Measurements from ENCODE around the gene SSC4D. TPM values are rescaled to one million over a fixed set of nuclear protein-coding genes. Genes with fewer than 3 reads are reported as not detected.
"Not testable (repeated sequence)": the region's sequence is repeated elsewhere in the genome, so short reads cannot be mapped to it uniquely, and the experiment has no call there.

The SSC4D gene
- total and polyA plus RNA-seq, 4 donors, result 0.28 to 2.1 (median 1.9) TPM

- Histone ChIP-seq H3K4me3 (no peak within 1 kb of the TSS), H3K9me3 (ENCODE audit: control insufficient read depth in 4 of 4, insufficient read depth in 3 of 4, low read length in 3 of 4) (no peaks in the 10 kb centered on the region), H3K27ac (ENCODE audit: low read depth in 1 of 2, low read length in 1 of 2) (no peak within 1 kb of the TSS), H3K9ac (ENCODE audit: insufficient read depth in 1 of 2, low read length in 2 of 2) (no peak within 1 kb of the TSS), H3K36me3 (ENCODE audit: control insufficient read depth in 4 of 4, insufficient read depth in 4 of 4, low read length in 4 of 4) (no peaks in the 10 kb centered on the region), H3K4me1 (ENCODE audit: control insufficient read depth in 5 of 5, insufficient read depth in 5 of 5, low read length in 5 of 5) (peaks cover 0 to 2% (median 0%) of the 10 kb centered on the region in 5 donors), H3K27me3 (ENCODE audit: control insufficient read depth in 3 of 3, insufficient read depth in 3 of 3, low read length in 2 of 3) (peaks cover 0 to 3% (median 0%) of the 10 kb centered on the region in 3 donors)
- no peak for DNase-seq
- TF ChIP-seq CTCF (IDR thresholded peaks at IDR 0.05; ENCODE audit: control extremely low read depth, extremely low read depth), result no peak
- WGBS, 2 donors, result 85 to 88% methylated on average over 10 of the region's 10 CpGs
- ATAC-seq (ENCODE audit: insufficient read depth, low FRiP score), result no peak
Observed at GRCh38 chr7:76424413-76425111, 15.1 kb upstream of the SSC4D start, which contains the start of gene ZP3. Gene ZP3 (plus strand): TSS chr7:76424950. CDS start chr7:76424965, 15 bp downstream.

DNA sequence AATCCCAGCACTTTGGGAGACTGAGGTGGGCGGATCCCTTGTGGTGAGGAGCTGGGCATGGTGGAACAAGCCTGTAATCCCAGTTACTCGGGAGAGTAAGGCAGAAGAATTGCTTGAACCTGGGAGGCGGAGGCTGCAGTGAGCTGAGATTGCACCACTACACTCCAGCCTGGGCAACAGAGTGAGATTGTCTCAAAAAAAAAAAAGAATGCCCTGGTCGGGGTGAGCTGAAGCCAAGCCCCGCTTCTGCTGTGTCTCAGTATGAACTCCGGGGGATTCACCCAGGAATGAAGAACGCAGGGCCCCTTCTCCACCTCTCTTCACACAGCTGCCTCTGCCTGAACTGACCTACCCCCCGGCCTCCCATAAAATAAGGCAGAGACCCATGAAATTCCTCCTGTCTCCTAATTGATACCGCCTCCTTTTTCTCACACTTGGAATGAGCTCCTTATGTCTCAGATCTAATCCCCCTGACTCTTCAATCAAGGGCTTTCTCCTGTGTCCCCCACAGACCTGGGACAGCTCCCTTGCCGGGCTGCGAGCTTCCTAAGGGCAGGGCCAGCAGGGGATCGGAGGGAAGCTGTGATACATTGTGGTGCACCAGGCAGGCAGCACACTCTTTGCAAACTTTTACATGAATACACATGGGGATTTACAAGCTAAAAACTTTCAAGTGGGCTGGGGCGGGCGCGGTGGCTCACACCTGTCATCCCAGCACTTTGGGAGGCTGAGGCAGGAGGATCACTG is 14.3 kb upstream of the SSC4D start:
- no peak for ATAC-seq (ENCODE audit: insufficient read depth, low FRiP score)
- no peak for TF ChIP-seq CTCF (IDR thresholded peaks at IDR 0.05; ENCODE audit: control extremely low read depth, extremely low read depth)
- peaks cover 0 to 3% (median 0%) of the 10 kb centered on the region in 3 donors for H3K27me3 ChIP-seq (ENCODE audit: control insufficient read depth in 3 of 3, insufficient read depth in 3 of 3, low read length in 2 of 3)
- no peak overlapping the region for H3K4me3 ChIP-seq
- no peaks in the 10 kb centered on the region for H3K9me3 ChIP-seq (ENCODE audit: control insufficient read depth in 4 of 4, insufficient read depth in 3 of 4, low read length in 3 of 4)
- no peak for DNase-seq
- no peak overlapping the region for H3K27ac ChIP-seq (ENCODE audit: low read depth in 1 of 2, low read length in 1 of 2)
- no peak overlapping the region for H3K9ac ChIP-seq (ENCODE audit: insufficient read depth in 1 of 2, low read length in 2 of 2)
- peaks cover 0 to under 1% (median 0%) of the 10 kb centered on the region in 5 donors for H3K4me1 ChIP-seq (ENCODE audit: control insufficient read depth in 5 of 5, insufficient read depth in 5 of 5, low read length in 5 of 5)
- no peaks in the 10 kb centered on the region for H3K36me3 ChIP-seq (ENCODE audit: control insufficient read depth in 4 of 4, insufficient read depth in 4 of 4, low read length in 4 of 4)
- WGBS, 2 donors, result 71 to 80% methylated on average over 15 of the region's 15 CpGs

- 83 to 89% methylated on average over 6 of the region's 6 CpGs for WGBS, 2 donors
- not testable (repeated sequence) for H3K9me3 ChIP-seq (ENCODE audit: control insufficient read depth in 4 of 4, insufficient read depth in 3 of 4, low read length in 3 of 4); H3K27ac ChIP-seq (ENCODE audit: low read depth in 1 of 2, low read length in 1 of 2); H3K36me3 ChIP-seq (ENCODE audit: control insufficient read depth in 4 of 4, insufficient read depth in 4 of 4, low read length in 4 of 4); ATAC-seq (ENCODE audit: insufficient read depth, low FRiP score); H3K9ac ChIP-seq (ENCODE audit: insufficient read depth in 1 of 2, low read length in 2 of 2); DNase-seq; H3K27me3 ChIP-seq (ENCODE audit: control insufficient read depth in 3 of 3, insufficient read depth in 3 of 3, low read length in 2 of 3); H3K4me1 ChIP-seq (ENCODE audit: control insufficient read depth in 5 of 5, insufficient read depth in 5 of 5, low read length in 5 of 5); H3K4me3 ChIP-seq
Observed at GRCh38 chr7:76421097-76421496, 11.6 kb upstream of the SSC4D start.

DNA sequence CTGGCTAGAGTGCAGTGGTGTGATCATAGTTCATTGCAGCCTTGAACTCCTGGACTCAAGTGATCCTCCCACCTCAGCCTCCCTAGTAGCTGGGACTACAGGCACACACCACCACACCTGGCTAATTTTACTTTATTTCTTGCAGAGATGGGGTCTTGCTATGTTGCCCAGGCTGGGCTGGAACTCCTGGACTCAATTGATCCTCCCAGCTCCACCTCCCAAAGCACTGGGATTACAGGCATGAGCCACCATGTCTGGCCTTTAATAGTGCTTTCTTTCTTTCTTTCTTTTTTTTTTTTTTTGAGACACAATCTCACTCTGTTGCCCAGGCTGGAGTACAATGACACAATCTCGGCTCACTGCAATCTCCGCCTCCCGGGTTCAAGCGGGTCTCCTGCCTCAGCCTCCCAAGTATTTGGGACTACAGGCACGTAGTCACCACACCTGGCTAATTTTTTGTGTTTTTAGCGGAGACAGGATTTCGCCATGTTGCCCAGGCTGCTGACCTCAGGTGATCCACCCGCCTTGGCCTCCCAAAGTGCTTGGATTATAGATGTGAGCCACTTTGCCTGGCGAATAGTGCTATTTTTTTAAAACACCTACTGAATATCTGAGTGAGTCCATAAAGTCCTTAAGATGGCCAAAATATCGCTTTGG is 8.3 kb upstream of the SSC4D start:
- H3K27me3 ChIP-seq (ENCODE audit: control insufficient read depth in 3 of 3, insufficient read depth in 3 of 3, low read length in 2 of 3); H3K4me3 ChIP-seq; H3K4me1 ChIP-seq (ENCODE audit: control insufficient read depth in 5 of 5, insufficient read depth in 5 of 5, low read length in 5 of 5); H3K9me3 ChIP-seq (ENCODE audit: control insufficient read depth in 4 of 4, insufficient read depth in 3 of 4, low read length in 3 of 4); DNase-seq; H3K27ac ChIP-seq (ENCODE audit: low read depth in 1 of 2, low read length in 1 of 2); H3K9ac ChIP-seq (ENCODE audit: insufficient read depth in 1 of 2, low read length in 2 of 2); ATAC-seq (ENCODE audit: insufficient read depth, low FRiP score); H3K36me3 ChIP-seq (ENCODE audit: control insufficient read depth in 4 of 4, insufficient read depth in 4 of 4, low read length in 4 of 4): not testable (repeated sequence)
- 95% methylated on average over 10 of the region's 10 CpGs for WGBS, 2 donors
